ENCODE measurements around the gene TPI1.
A peak's percentile ranks its signal among the peaks of the same experiment; 100 is the strongest.
"Not testable (repeated sequence)": the region's sequence is repeated elsewhere in the genome, so short reads cannot be mapped to it uniquely, and the experiment has no call there.

Gene TPI1

GRCh38 chr12:6894321-6894720, 27.0 kb downstream of the TPI1 start:
- no peak for DNase-seq (ENCODE audit: low read depth)

GRCh38 chr12:6896846-6897435, 29.6 kb downstream of the TPI1 start:
- no peak for DNase-seq (ENCODE audit: low read depth)

GRCh38 chr12:6899427-6899826, 32.1 kb downstream of the TPI1 start:
- no peak for DNase-seq (ENCODE audit: low read depth)

GRCh38 chr12:6899837-6900519, 32.6 kb downstream of the TPI1 start:
- no peak for DNase-seq (ENCODE audit: low read depth)

DNA sequence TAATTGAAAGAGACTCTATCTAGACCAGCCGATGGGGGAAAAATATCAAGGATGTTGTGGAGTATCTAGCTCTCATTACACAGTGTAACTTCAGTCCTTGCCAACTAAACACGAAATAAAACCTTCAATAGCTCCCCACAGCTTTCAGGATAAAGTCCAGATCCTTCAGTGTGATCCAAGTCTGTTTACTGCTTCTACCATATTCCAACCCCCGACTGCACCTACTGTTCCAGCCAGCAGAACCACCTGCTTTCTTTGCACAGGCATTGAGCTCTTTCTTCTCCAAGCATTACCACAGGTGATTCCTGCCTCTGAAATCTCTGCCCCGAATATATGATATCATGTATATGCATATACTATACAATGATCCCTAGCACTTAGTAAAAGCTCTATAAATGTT, 35.1 kb downstream of the TPI1 start:
- no peak for DNase-seq (ENCODE audit: low read depth)

- DNase-seq (ENCODE audit: low read depth) = no peak
Measured at GRCh38 chr12:6903722-6904121, 36.4 kb downstream of the TPI1 start.

DNA sequence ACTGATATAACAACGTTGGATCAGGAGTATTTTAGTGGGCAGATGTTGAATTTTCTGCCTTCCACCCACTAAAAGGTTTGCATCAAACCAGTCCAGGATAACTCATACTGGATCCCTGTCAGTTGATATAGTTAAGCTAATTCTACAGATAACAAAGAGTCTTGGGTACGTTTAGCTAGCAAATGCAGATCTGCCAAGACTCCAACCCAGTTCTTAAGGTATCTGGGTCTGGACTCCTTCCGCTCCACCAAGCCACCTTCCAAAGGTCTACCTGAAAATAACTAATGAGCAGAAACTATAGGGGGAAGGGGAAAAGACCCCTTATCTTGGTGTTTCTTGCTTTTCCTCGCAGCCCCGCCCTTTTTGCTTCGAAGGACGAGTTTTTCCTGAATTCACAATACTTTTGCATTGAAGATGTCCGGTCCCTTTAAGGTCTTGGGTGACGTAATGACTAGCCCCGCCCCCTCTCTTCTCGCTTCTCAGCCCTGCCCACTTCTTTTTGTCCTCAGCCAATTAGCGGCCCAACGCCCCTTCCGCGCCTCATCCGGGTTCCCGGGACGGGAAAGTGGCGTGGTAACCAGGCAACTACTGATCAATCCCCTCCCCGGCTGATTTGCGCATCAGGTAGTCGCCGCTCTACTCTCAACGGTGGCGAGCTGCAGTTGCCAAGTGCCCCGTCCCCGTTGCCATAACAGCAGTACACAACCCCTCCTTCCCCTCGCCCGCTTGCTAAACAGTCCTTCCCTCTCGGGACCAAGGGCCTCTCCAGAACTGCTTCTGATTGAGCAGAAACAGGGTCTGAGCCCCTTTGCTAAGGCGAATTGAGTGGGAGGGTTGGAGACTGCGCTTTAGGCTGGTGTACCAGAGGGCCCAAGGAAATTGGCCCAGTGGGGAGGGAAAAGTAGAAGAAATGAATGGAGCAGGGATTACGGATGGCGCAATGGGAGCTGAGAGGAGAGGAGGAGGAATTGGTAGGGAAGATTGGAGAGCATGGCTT, 37.2 kb downstream of the TPI1 start, which contains the start of gene LRRC23:
Gene LRRC23 (plus strand): TSS at position 543 of the 997 bp plus-strand sequence. CDS start 812 bp downstream, outside the sequence.
- DNase-seq (ENCODE audit: low read depth) = peak; percentile 93

- DNase-seq (ENCODE audit: low read depth) = no peak
Measured at GRCh38 chr12:6905414-6906040, 38.2 kb downstream of the TPI1 start.

DNA sequence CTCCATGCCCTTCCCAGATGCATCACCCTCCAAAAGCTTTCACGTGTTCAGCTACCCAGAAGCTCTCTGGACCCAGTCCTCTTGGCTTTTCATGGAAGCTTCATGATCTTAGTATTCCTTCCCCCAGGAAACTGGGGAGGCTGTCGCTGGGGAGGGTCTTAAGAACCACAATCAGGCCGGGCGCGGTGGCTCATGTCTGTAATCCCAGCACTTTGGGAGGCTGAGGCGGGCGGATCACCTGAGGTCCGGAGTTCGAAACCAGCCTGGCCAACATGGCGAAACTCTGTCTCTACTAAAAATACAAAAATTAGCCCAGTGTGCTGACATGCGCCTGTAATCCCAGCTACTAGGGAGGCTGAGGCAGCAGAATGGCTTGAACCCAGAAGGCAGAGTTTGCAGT, 40.8 kb downstream of the TPI1 start:
- DNase-seq (ENCODE audit: low read depth) = not testable (repeated sequence)

DNA sequence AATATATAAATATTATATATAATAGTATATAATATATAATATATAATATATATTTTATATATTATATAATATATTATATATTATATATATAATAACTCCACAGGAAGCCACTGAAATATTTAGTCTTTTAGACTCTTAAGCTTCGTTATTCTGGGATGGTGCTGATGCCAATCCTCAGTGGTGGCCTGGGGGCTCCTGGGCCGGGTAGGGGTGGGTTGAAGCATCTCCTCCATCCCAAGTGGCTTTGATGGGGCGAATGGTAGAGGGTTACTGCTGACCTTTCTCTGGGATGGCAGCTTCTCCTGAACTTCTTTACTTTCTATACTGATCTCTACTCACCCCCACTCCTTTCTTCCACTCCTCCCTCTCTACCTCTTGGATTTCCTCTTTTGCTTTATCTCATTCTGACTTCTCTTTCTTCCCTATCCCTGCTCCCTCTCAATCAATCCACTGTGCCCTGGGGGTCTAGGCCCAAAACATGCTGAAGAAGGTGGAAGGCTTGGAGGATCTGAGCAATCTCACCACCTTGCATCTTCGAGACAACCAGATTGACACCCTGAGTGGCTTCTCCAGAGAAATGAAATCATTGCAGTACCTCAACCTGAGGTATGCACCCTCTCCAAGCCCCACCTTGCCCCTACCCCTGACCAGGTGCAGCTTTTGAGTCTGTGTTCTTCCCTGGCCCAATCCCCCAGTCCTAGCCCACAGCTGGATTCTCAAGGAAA, 42.3 kb downstream of the TPI1 start:
- DNase-seq (ENCODE audit: low read depth) = no peak

GRCh38 chr12:6912164-6912935, 45.0 kb downstream of the TPI1 start:
- no peak for DNase-seq (ENCODE audit: low read depth)

DNA sequence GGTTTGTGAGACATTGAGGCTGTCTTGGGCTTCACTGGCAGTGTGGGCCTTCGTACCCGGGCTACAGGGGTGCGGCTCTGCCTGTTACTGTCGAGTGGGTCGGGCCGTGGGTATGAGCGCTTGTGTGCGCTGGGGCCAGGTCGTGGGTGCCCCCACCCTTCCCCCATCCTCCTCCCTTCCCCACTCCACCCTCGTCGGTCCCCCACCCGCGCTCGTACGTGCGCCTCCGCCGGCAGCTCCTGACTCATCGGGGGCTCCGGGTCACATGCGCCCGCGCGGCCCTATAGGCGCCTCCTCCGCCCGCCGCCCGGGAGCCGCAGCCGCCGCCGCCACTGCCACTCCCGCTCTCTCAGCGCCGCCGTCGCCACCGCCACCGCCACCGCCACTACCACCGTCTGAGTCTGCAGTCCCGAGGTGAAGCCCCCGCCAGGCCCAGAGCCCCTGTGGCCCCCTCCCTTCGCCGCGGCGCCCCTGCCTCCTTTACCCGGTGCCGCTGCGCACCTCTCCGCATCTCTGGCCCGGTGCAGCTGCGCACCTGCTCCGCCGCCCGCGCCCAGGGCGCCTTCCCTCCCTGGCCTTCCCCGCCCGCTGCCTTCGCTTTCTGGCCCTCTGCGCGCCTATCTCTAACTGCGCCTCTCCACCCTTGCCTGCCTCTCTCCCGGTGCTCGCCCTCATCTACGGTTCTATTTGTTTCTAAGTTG, 47.1 kb downstream of the TPI1 start, which contains the start of gene ENO2:
Gene ENO2 (plus strand): TSS at position 335 of the 701 bp plus-strand sequence. CDS start 1,253 bp downstream, outside the sequence.
- peak; percentile 81 for DNase-seq (ENCODE audit: low read depth)

GRCh38 chr12:6914947-6915788, 47.8 kb downstream of the TPI1 start:
- no peak for DNase-seq (ENCODE audit: low read depth)

- no peak for DNase-seq (ENCODE audit: low read depth)
Measured at GRCh38 chr12:6915789-6916285, 48.5 kb downstream of the TPI1 start.

GRCh38 chr12:6916426-6917200, 49.3 kb downstream of the TPI1 start:
- DNase-seq (ENCODE audit: low read depth) = no peak

DNA sequence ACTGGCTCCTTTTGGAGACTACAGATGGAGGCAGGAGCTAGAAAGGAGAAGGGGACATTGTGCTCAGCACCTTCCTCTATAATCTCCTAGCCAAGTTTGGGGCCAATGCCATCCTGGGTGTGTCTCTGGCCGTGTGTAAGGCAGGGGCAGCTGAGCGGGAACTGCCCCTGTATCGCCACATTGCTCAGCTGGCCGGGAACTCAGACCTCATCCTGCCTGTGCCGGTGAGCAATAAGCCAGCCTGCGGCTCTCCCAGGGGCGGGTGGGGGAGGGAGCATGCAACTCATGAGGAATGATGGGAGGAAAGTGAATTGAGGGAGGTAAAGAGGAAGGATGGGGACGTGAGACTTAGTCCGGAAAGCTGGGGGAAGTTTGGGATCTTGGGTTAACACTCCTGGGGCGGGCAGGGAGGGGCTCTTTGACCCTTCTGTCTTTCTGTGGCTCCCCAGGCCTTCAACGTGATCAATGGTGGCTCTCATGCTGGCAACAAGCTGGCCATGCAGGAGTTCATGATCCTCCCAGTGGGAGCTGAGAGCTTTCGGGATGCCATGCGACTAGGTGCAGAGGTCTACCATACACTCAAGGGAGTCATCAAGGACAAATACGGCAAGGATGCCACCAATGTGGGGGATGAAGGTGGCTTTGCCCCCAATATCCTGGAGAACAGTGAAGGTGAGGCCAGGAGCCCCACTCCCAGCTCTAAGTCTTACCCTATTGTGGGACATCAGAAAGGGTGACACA, 50.3 kb downstream of the TPI1 start:
- no peak for DNase-seq (ENCODE audit: low read depth)

GRCh38 chr12:6919588-6919987, 52.3 kb downstream of the TPI1 start:
- DNase-seq (ENCODE audit: low read depth) = no peak

All from activated T-helper 1 cell treated with Interleukin-2 at 50 U/mL for 16 hours (primary cell).